Keratinocyte (primary cell): ENCODE data around the gene CHAC1.
A peak's percentile ranks its signal among the peaks of the same experiment; 100 is the strongest.

Experiments
- EZH2 ChIP-seq: IDR thresholded peaks from one replicate; pipeline ENCODE4 v1.6.1; 2012; ENCODE audit warnings: inconsistent platforms, mild to moderate bottlenecking, low read length, moderate library complexity
- TF ChIP-seq, protein P1 (sequence below), 3 experiments: IDR thresholded peaks in 1 of 3; conservative IDR thresholded peaks in 1 of 3; optimal IDR thresholded peaks in 1 of 3; 2 replicates in 2 of 3; 3 replicates in 1 of 3; pipeline versions ENCODE3 to v1.5.1; 2011; ENCODE audit warnings: low read length in 3 of 3, mild to moderate bottlenecking in 3 of 3, moderate library complexity in 2 of 3, control low read depth in 1 of 3, inconsistent platforms in 1 of 3; ENCODE audit not compliant: insufficient read depth in 2 of 3; ENCODE audit errors: extremely low read depth in 1 of 3

DNA sequence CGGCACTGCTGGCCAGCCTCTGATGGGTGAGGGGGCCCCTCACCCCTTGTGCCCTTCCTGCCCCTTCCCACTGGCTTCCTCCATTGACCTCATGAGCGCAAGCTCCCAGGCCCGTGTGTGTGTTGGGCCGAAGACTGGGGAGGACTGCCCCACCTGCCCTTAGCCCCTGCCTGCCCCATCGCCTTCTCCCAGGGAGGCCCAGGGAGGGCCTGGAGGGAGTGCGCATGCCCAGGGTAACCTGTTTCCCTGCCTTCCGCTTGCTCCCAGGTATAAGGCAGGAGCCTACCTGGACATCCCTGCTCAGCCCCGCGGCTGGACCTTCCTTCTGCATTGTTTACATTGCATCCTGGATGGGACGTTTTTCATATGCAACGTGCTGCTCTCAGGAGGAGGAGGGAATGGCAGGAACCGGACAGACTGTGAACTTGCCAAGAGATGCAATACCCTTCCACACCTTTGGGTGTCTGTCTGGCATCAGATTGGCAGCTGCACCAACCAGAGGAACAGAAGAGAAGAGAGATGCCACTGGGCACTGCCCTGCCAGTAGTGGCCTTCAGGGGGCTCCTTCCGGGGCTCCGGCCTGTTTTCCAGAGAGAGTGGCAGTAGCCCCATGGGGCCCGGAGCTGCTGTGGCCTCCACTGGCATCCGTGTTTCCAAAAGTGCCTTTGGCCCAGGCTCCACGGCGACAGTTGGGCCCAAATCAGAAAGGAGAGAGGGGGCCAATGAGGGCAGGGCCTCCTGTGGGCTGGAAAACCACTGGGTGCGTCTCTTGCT lies 15.3 kb upstream of the CHAC1 start:
- TF ChIP-seq, protein P1, sequence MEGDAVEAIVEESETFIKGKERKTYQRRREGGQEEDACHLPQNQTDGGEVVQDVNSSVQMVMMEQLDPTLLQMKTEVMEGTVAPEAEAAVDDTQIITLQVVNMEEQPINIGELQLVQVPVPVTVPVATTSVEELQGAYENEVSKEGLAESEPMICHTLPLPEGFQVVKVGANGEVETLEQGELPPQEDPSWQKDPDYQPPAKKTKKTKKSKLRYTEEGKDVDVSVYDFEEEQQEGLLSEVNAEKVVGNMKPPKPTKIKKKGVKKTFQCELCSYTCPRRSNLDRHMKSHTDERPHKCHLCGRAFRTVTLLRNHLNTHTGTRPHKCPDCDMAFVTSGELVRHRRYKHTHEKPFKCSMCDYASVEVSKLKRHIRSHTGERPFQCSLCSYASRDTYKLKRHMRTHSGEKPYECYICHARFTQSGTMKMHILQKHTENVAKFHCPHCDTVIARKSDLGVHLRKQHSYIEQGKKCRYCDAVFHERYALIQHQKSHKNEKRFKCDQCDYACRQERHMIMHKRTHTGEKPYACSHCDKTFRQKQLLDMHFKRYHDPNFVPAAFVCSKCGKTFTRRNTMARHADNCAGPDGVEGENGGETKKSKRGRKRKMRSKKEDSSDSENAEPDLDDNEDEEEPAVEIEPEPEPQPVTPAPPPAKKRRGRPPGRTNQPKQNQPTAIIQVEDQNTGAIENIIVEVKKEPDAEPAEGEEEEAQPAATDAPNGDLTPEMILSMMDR (optimal IDR thresholded peaks at IDR 0.05 in 1 of 3, IDR thresholded peaks at IDR 0.05 in 1 of 3, conservative IDR thresholded peaks at IDR 0.05 in 1 of 3; ENCODE audit: extremely low read depth in 1 of 3, insufficient read depth in 2 of 3, low read length in 3 of 3): peak; percentile 62 to 74 (median 64)
- TF ChIP-seq EZH2: no peak
